ENCODE measurements around the gene SLC13A1.

SLC13A1 gene

DNA sequence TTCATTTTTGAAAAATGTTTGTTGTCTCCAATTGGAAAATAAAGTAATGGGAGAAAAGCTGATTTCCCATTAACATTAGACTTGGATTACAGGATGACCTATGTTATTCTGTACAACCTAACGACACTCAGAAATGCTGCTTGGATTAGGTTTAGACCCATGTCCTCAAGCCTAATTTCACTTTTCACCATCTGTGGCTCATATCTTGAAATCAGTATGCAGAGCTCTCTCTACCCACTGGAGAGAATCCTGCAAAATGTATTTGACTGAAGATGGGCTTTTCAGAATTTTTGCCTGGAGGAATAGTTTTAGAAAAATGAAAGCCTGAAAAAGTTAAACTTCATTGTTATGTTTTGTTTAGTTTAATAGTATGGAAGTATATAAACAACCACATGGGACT lies 63.8 kb downstream of the SLC13A1 start:
- no peaks in the 10 kb centered on the region for H4K20me1 ChIP-seq (ENCODE audit: insufficient read depth)

DNA sequence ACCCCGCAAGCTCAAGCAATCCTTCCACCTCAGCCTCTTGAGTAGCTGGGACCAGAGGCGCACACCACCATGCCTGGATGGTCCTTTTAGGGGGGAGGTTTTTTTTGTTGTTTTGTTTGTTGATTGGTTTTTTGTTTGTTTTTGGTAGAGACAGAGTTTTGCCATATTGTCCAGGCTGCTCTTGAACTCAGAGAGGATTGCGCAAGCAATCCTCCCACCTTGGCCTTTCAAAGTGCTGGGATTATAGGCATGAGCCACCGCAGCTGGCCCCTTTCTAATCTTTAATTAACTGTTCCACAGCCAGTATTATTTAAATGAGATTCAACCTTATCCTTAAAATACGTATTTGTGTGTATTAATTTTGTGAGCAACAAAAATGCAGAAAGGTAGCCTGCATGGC lies 65.8 kb downstream of the SLC13A1 start:
- Histone ChIP-seq H3K79me2 (ENCODE audit: insufficient read depth, low read depth) (no peaks in the 10 kb centered on the region), H3K9ac (no peak overlapping the region), H3K4me1 (ENCODE audit: low read depth, poor library complexity, severe bottlenecking) (no peaks in the 10 kb centered on the region), H3K27me3 (ENCODE audit: insufficient read depth, low read depth) (no peaks in the 10 kb centered on the region), H3K4me2 (no peak overlapping the region), H4K20me1 (ENCODE audit: insufficient read depth) (no peaks in the 10 kb centered on the region), H3K27ac (no peak overlapping the region), H2AFZ (ENCODE audit: low read depth) (no peak overlapping the region), H3K36me3 (ENCODE audit: insufficient read depth) (no peaks in the 10 kb centered on the region), H3K4me3 (IDR thresholded peaks at IDR 0.05; ENCODE audit: insufficient read depth, low read depth, low read length) (no peak overlapping the region)
- TF ChIP-seq, protein P1, sequence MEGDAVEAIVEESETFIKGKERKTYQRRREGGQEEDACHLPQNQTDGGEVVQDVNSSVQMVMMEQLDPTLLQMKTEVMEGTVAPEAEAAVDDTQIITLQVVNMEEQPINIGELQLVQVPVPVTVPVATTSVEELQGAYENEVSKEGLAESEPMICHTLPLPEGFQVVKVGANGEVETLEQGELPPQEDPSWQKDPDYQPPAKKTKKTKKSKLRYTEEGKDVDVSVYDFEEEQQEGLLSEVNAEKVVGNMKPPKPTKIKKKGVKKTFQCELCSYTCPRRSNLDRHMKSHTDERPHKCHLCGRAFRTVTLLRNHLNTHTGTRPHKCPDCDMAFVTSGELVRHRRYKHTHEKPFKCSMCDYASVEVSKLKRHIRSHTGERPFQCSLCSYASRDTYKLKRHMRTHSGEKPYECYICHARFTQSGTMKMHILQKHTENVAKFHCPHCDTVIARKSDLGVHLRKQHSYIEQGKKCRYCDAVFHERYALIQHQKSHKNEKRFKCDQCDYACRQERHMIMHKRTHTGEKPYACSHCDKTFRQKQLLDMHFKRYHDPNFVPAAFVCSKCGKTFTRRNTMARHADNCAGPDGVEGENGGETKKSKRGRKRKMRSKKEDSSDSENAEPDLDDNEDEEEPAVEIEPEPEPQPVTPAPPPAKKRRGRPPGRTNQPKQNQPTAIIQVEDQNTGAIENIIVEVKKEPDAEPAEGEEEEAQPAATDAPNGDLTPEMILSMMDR (conservative IDR thresholded peaks at IDR 0.05; ENCODE audit: low read depth, low read length) = no peak

More for the DNA sequence above, 63.8 kb downstream of the SLC13A1 start:
- Histone ChIP-seq H3K4me3 (IDR thresholded peaks at IDR 0.05; ENCODE audit: insufficient read depth, low read depth, low read length) (no peak overlapping the region), H3K36me3 (ENCODE audit: insufficient read depth) (no peaks in the 10 kb centered on the region), H3K27me3 (ENCODE audit: insufficient read depth, low read depth) (no peaks in the 10 kb centered on the region), H3K4me2 (no peak overlapping the region), H3K9ac (no peak overlapping the region), H3K27ac (no peak overlapping the region), H3K4me1 (ENCODE audit: low read depth, poor library complexity, severe bottlenecking) (no peaks in the 10 kb centered on the region), H3K79me2 (ENCODE audit: insufficient read depth, low read depth) (no peaks in the 10 kb centered on the region), H2AFZ (ENCODE audit: low read depth) (no peak overlapping the region)
- TF ChIP-seq, protein P1 (conservative IDR thresholded peaks at IDR 0.05; ENCODE audit: low read depth, low read length) = no peak

DNA sequence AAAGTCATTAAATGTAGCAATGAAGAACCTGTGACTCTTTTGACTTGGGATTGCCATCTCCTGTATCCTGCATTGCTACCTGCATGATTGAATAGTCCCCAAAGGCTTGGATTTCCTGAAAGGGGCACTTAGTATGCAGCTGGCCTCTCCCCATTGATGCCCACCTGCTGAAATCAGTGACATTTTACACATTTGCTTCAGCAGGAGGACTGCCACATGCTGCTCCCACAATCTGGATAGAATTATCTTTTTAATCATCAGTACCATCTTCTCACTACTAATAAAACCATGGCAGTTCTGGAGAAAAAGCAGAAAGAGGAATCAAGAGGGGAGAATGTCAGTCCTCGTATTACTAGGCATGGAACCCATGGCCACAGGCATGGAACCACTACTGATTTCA lies 67.8 kb downstream of the SLC13A1 start:
- H3K9ac ChIP-seq = no peak overlapping the region
- H3K4me1 ChIP-seq (ENCODE audit: low read depth, poor library complexity, severe bottlenecking) = no peaks in the 10 kb centered on the region

DNA sequence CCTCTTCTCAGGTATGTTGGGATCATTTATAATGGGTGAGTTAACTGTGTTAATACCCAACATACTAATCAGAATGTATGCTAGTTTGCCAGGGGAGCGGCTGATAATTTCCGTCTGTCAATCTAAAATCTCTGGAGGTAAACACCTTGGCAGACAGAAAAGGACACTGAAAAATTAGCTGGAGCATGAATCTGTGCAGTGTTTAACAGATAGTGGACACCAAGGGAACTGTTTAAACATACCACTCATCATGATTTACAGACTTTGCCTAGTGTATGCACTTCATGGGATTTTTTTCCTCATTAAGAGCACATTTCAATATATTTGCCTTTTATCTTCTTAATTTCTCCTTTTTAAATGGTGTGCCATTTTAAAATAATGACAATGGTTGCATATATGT lies 68.2 kb downstream of the SLC13A1 start:
- TF ChIP-seq, protein P1 (conservative IDR thresholded peaks at IDR 0.05; ENCODE audit: low read depth, low read length) = no peak
- H3K4me2 ChIP-seq = no peak overlapping the region

More for the DNA sequence above, 67.8 kb downstream of the SLC13A1 start:
- H3K27me3 ChIP-seq (ENCODE audit: insufficient read depth, low read depth) = no peaks in the 10 kb centered on the region
- no peaks in the 10 kb centered on the region for H4K20me1 ChIP-seq (ENCODE audit: insufficient read depth)
- no peak overlapping the region for H3K4me2 ChIP-seq
- TF ChIP-seq, protein P1 (conservative IDR thresholded peaks at IDR 0.05; ENCODE audit: low read depth, low read length) = no peak
- no peaks in the 10 kb centered on the region for H3K79me2 ChIP-seq (ENCODE audit: insufficient read depth, low read depth)
- no peaks in the 10 kb centered on the region for H3K36me3 ChIP-seq (ENCODE audit: insufficient read depth)
- no peak overlapping the region for H2AFZ ChIP-seq (ENCODE audit: low read depth)
- no peak overlapping the region for H3K27ac ChIP-seq
- no peak overlapping the region for H3K4me3 ChIP-seq (IDR thresholded peaks at IDR 0.05; ENCODE audit: insufficient read depth, low read depth, low read length)

More for the DNA sequence above, 68.2 kb downstream of the SLC13A1 start:
- Histone ChIP-seq H4K20me1 (ENCODE audit: insufficient read depth) (no peaks in the 10 kb centered on the region), H3K27ac (no peak overlapping the region), H3K4me1 (ENCODE audit: low read depth, poor library complexity, severe bottlenecking) (no peaks in the 10 kb centered on the region), H2AFZ (ENCODE audit: low read depth) (no peak overlapping the region), H3K36me3 (ENCODE audit: insufficient read depth) (no peaks in the 10 kb centered on the region), H3K9ac (no peak overlapping the region), H3K4me3 (IDR thresholded peaks at IDR 0.05; ENCODE audit: insufficient read depth, low read depth, low read length) (no peak overlapping the region), H3K79me2 (ENCODE audit: insufficient read depth, low read depth) (no peaks in the 10 kb centered on the region), H3K27me3 (ENCODE audit: insufficient read depth, low read depth) (no peaks in the 10 kb centered on the region)
